ENCODE measurements around the gene TFRC.
"Not testable (repeated sequence)": the region's sequence is repeated elsewhere in the genome, so short reads cannot be mapped to it uniquely, and the experiment has no call there.

The TFRC gene

DNA sequence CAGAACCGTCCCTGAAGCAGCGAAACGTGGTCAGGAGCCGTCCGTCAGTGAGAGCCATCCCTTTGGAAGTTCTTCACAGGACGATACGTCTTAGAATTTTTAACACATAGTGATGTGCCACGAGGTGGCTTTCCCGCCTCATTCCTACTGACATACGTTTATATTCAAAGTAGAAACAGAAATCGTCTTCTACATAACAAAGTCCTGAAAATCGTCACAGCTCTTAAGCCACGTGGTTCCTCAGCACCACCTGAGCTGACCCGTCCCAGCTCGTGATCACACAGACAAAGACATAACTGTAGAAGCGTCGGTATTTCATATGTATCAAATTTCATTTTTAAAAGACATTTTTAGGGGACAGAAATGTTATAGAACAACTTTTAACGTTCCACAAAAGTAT is 73.5 kb downstream of the TFRC start:
- DNase-seq (ENCODE audit: extremely low read depth in 1 of 2, low read depth in 1 of 2), result no peak

- no peak for DNase-seq (ENCODE audit: extremely low read depth in 1 of 2, low read depth in 1 of 2)
Measured at GRCh38 chr3:196007744-196008335, 74.0 kb downstream of the TFRC start.

- DNase-seq (ENCODE audit: extremely low read depth in 1 of 2, low read depth in 1 of 2), result not testable (repeated sequence)
Measured at GRCh38 chr3:196005338-196005737, 76.6 kb downstream of the TFRC start.

- DNase-seq (ENCODE audit: extremely low read depth in 1 of 2, low read depth in 1 of 2), result not testable (repeated sequence)
Measured at GRCh38 chr3:196004359-196005052, 77.4 kb downstream of the TFRC start.

GRCh38 chr3:196003611-196004010 is 78.3 kb downstream of the TFRC start:
- no peak for DNase-seq (ENCODE audit: extremely low read depth in 1 of 2, low read depth in 1 of 2)

GRCh38 chr3:196002721-196003120 is 79.2 kb downstream of the TFRC start:
- DNase-seq (ENCODE audit: extremely low read depth in 1 of 2, low read depth in 1 of 2), result not testable (repeated sequence)

- not testable (repeated sequence) for DNase-seq (ENCODE audit: extremely low read depth in 1 of 2, low read depth in 1 of 2)
Measured at GRCh38 chr3:196001240-196001639, 80.7 kb downstream of the TFRC start.

DNA sequence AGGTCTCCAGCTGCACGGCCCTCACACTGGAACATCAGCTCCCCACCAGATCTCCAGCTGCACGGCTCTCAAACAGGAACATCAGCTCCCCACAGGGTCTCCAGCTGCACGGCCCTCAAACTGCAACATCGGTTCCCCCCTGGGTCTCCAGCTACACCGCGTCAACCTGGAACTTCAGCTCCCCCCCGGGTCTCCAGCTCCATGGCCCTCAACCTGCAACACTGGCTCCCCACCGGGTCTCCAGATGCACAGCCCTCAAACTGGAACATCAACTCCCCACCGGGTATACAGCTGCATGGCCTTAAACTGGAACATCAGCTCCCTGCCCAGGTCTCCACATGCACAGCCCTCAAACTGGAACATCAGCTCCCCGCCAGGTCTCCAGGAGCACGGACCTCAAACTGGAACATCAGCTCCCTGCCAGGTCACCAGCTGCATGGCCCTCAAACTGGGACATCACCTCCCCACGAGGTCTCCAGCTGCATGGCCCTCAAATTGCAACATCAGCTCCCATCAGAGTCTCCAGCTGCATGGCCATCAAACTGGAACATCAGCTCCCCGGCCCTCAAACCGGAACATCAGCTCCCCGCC is 81.4 kb downstream of the TFRC start:
- not testable (repeated sequence) for DNase-seq (ENCODE audit: extremely low read depth in 1 of 2, low read depth in 1 of 2)

DNA sequence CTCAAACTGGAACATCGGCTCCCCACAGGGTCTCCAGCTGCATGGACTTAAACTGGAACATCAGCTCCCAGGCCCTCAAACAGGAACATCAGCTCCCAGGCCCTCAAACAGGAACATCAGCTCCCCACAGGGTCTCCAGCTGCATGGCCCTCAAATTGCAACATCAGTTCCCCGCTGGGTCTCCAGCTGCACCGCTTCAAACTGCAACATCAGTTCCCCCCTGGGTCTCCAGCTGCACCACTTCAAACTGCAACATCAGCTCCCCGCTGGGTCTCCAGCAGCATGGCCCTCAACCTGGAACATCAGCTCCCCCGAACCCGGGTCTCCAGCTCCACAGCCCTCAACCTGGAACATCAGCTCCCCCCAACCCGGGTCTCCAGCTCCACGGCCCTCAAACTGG is 82.0 kb downstream of the TFRC start:
- no peak for DNase-seq (ENCODE audit: extremely low read depth in 1 of 2, low read depth in 1 of 2)

All from stimulated activated CD8-positive, alpha-beta memory T cell treated with anti-CD3 and anti-CD28 coated beads, Interleukin-7, amount 100 ng/mL, for 48 hours (primary cell).